Right atrium auricular region (tissue), 2 donors: ENCODE results near the gene TBPL1. TPM values are rescaled to one million over a fixed set of nuclear protein-coding genes. Genes with fewer than 3 reads are reported as not detected.

Source experiments
- DNase-seq: peaks from one replicate; pipeline ENCODE4 v3.0.0-alpha.2; 2019; ENCODE audit warnings: low spot score
- H3K27ac ChIP-seq, 2 donors: fragments of 200-600 bp; sonication (generic); 1 replicate in 1 of 2; 2 replicates in 1 of 2; pipeline ENCODE4 v1.5.1; 2016 to 2019
- H3K27me3 ChIP-seq, 2 donors: fragments of 200-600 bp; sonication (generic); one replicate each; pipeline versions ENCODE4 v1.5.1 to v1.6.0; 2017 to 2019
- H3K36me3 ChIP-seq: fragments of 200-600 bp; sonication (generic); one replicate; pipeline ENCODE4 v1.5.1; 2016
- H3K4me1 ChIP-seq, 2 donors: fragments of 200-600 bp; sonication (generic); one replicate each; pipeline versions ENCODE4 v1.5.1 to v1.6.0; 2017 to 2019
- H3K4me3 ChIP-seq, 2 donors: fragments of 200-600 bp; sonication (generic); 1 replicate in 1 of 2; 2 replicates in 1 of 2; pipeline ENCODE4 v1.5.1; 2017 to 2019; ENCODE audit warnings: mild to moderate bottlenecking in 1 of 2, moderate library complexity in 1 of 2
- H3K9me3 ChIP-seq, 2 donors: fragments of 200-600 bp; sonication (generic); one replicate each; pipeline ENCODE4 v1.5.1; 2019
- total RNA-seq, 2 donors: library from RNA; depleted of rRNA; stranded (reverse); fragments of >200 nt; gene quantifications; one replicate each; pipeline ENCODE4 v1.1.0, GENCODE V29; 2016
- TF ChIP-seq, protein P1 (sequence below), 2 donors: fragments of 200-600 bp; sonication (generic); IDR thresholded peaks; one replicate each; pipeline ENCODE4 v1.5.1; 2019; ENCODE audit warnings: antibody characterized with exemption in 2 of 2

The TBPL1 gene
- total RNA-seq, 2 donors from 2014 or later: 18.9 to 22.6 TPM

DNA sequence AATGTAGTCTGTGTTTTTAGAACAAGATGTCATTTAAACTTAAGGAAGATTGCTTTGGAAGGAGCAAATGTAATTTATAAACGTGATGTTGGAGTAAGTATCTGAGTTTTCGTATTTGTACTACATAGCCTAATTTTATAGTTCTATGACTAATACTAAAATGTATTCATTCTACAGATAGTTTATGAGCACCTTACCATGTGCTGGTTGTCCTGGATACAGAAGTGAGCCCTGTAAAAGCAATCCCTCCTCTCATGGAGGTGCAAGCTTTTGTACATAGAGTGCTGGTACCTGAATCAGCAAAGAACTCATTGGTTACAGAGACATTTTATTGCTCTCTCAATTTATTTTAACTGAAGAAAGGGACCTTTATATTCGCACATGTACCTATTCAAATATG lies 27.1 kb downstream of the TBPL1 start:
- Histone ChIP-seq H3K36me3 (peaks cover 24% of the 10 kb centered on the region), H3K9me3 (no peaks in the 10 kb centered on the region), H3K4me1 (peaks cover 0 to 19% of the 10 kb centered on the region in 2 donors), H3K27ac (no peak overlapping the region), H3K4me3 (no peak overlapping the region), H3K27me3 (no peaks in the 10 kb centered on the region)
- TF ChIP-seq, protein P1, sequence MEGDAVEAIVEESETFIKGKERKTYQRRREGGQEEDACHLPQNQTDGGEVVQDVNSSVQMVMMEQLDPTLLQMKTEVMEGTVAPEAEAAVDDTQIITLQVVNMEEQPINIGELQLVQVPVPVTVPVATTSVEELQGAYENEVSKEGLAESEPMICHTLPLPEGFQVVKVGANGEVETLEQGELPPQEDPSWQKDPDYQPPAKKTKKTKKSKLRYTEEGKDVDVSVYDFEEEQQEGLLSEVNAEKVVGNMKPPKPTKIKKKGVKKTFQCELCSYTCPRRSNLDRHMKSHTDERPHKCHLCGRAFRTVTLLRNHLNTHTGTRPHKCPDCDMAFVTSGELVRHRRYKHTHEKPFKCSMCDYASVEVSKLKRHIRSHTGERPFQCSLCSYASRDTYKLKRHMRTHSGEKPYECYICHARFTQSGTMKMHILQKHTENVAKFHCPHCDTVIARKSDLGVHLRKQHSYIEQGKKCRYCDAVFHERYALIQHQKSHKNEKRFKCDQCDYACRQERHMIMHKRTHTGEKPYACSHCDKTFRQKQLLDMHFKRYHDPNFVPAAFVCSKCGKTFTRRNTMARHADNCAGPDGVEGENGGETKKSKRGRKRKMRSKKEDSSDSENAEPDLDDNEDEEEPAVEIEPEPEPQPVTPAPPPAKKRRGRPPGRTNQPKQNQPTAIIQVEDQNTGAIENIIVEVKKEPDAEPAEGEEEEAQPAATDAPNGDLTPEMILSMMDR (IDR thresholded peaks at IDR 0.05): no peak
- no peak for DNase-seq

DNA sequence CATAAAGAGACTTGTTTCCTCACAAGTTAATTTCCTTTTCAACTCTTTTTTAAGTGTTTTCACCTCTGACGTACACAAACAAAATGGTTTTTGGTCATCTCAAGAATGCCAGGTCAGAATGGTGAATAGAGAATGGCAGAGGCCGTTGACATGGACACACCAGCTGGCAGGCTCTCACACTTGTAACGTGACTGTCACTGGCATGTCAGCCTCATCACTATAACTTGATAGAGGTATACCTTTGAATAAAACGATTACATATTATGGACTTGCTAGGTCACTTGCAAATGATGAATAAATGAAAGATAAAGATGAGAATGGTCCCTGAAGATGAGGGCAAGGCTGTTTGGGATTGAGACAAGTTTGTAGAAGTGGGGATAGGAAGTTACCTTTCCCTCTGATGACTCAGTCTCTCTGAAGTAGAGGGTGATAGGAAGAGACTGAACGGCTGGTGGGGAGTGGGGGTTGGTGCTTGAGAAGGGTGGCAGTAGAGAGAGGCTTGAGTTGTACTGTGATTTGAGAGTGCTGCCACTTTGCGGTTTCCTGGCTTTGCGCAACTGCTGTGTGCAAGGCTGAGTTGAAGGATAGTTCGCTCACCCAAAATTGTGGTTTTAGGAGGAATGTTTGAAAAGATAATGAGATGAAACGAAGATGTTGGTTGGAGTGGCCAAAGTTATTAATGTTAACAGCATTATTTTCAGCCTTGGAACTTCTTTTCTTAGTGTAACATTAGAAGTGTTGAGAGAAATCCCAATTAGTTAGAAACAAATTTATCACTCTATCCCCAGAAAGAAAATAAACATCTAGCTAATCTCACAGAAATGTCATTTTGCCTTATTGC lies 30.3 kb downstream of the TBPL1 start:
- no peak overlapping the region for H3K4me3 ChIP-seq
- H3K27me3 ChIP-seq: no peaks in the 10 kb centered on the region
- H3K9me3 ChIP-seq: no peaks in the 10 kb centered on the region
- H3K4me1 ChIP-seq: peaks cover 0 to 9% of the 10 kb centered on the region in 2 donors
- H3K36me3 ChIP-seq: peaks cover 29% of the 10 kb centered on the region
- no peak overlapping the region for H3K27ac ChIP-seq
- DNase-seq: no peak
- TF ChIP-seq, protein P1 (IDR thresholded peaks at IDR 0.05): no peak

DNA sequence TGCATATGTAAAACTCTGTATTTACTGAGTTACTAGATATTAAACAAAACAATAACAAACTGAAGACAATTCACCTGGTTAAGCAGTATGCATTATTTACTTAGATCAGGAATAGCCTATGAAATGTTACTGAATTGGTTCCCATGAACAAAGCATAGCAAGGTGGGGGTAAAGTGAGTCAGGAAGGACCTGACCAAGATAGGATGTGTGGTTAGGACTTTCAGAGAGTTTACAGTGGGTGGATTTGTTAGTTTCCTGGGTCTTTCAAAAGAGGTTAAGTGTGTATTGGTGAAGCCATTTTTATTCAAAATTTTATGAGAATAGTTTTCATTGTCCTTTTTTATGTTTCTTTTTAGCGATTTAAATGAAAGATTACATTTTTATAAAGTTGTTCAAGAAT lies 32.9 kb downstream of the TBPL1 start:
- TF ChIP-seq, protein P1 (IDR thresholded peaks at IDR 0.05): no peak
- H3K27ac ChIP-seq: no peak overlapping the region

DNA sequence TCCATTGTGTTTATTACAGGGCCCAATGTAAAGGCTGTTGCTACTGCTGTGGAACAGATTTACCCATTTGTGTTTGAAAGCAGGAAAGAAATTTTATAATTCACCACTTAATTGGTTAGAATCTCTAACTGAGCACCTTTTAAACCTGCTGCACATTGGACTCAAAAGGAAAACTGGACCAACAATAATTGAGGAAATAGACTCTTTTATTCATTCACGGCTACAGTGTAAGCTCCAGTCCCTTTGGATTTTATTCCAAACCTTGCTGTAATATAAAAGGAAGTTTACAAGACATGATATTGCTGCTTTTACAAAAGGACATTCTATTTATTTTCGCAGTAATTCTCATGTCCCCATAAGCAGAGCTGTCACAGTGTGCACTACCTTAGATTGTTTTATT lies 33.9 kb downstream of the TBPL1 start:
- DNase-seq: no peak
- Histone ChIP-seq H3K4me3 (no peak overlapping the region), H3K36me3 (peaks cover 39% of the 10 kb centered on the region), H3K27ac (no peak overlapping the region), H3K4me1 (peaks cover 0 to 11% of the 10 kb centered on the region in 2 donors), H3K27me3 (no peaks in the 10 kb centered on the region), H3K9me3 (no peaks in the 10 kb centered on the region)
- TF ChIP-seq, protein P1 (IDR thresholded peaks at IDR 0.05): no peak

More for the DNA sequence above, 32.9 kb downstream of the TBPL1 start:
- DNase-seq: no peak
- H3K36me3 ChIP-seq: peaks cover 40% of the 10 kb centered on the region
- H3K4me3 ChIP-seq: no peak overlapping the region
- H3K4me1 ChIP-seq: peaks cover 0 to 5% of the 10 kb centered on the region in 2 donors
- H3K27me3 ChIP-seq: no peaks in the 10 kb centered on the region
- H3K9me3 ChIP-seq: no peaks in the 10 kb centered on the region

DNA sequence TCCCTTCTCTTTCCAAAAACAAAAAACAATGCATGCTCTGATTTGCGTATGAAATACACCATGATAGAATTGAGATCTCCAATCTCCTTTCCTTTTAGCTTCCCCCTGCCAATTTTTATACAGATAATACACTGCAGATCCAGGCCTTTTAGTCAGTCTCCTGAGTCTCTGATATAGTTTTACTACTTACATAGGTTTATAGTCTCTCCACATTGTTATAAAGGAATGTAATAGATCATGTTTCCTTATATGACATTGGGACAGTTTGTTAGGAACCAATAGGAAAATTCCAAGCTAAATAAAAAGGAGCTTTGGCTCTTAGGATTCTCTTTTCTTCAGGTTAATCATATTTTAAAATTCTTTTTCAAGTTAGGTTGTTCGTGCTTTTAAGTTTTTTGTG lies 36.5 kb downstream of the TBPL1 start:
- Histone ChIP-seq H3K27ac (no peak overlapping the region), H3K4me3 (no peak overlapping the region), H3K27me3 (no peaks in the 10 kb centered on the region), H3K36me3 (peaks cover 20% of the 10 kb centered on the region), H3K9me3 (no peaks in the 10 kb centered on the region), H3K4me1 (peaks cover 0 to 27% of the 10 kb centered on the region in 2 donors)
- TF ChIP-seq, protein P1 (IDR thresholded peaks at IDR 0.05): no peak
- no peak for DNase-seq
